GM18909 (cell line): ENCODE data around the gene EHF.
"Not testable (repeated sequence)": the region's sequence is repeated elsewhere in the genome, so short reads cannot be mapped to it uniquely, and the experiment has no call there.

Experiments used
- ATAC-seq: cut with Tn5 transposase; IDR thresholded peaks from one replicate; pipeline ENCODE4 v1.9.1; 2021; ENCODE audit warnings: mild to moderate bottlenecking; ENCODE audit not compliant: unreplicated experiment, poor library complexity

EHF gene

GRCh38 chr11:34620820-34621792 is at the start of gene EHF:
Gene EHF, plus strand, starts transcription at chr11:34621093. Its CDS starts 21,538 bp downstream, at chr11:34642631.
- no peak for ATAC-seq

- ATAC-seq, result no peak
These were observed 47.4 kb upstream of the EHF start for GRCh38 chr11:34573537-34573936.

- no peak for ATAC-seq
These were observed 45.6 kb upstream of the EHF start for GRCh38 chr11:34575261-34575660.

- no peak for ATAC-seq
These were observed 45.2 kb upstream of the EHF start for GRCh38 chr11:34575671-34576070.

GRCh38 chr11:34576331-34576730 is 44.6 kb upstream of the EHF start:
- ATAC-seq, result no peak

- no peak for ATAC-seq
These were observed 37.1 kb upstream of the EHF start for GRCh38 chr11:34583818-34584217.

GRCh38 chr11:34585304-34585734 is 35.6 kb upstream of the EHF start:
- no peak for ATAC-seq

GRCh38 chr11:34585735-34586487 is 35.0 kb upstream of the EHF start:
- ATAC-seq, result peak; percentile 79

- ATAC-seq, result no peak
These were observed 34.2 kb upstream of the EHF start for GRCh38 chr11:34586488-34587281.

GRCh38 chr11:34587282-34587677 is 33.6 kb upstream of the EHF start:
- ATAC-seq, result no peak

- no peak for ATAC-seq
These were observed 32.9 kb upstream of the EHF start for GRCh38 chr11:34588023-34588422.

GRCh38 chr11:34588701-34589100 is 32.2 kb upstream of the EHF start:
- no peak for ATAC-seq

- not testable (repeated sequence) for ATAC-seq
These were observed 31.7 kb upstream of the EHF start for GRCh38 chr11:34589177-34589576.

- ATAC-seq, result no peak
These were observed 27.8 kb upstream of the EHF start for GRCh38 chr11:34593085-34593484.

GRCh38 chr11:34594603-34595002 is 26.3 kb upstream of the EHF start:
- no peak for ATAC-seq

GRCh38 chr11:34595391-34595790 is 25.5 kb upstream of the EHF start:
- no peak for ATAC-seq

- ATAC-seq, result no peak
These were observed 24.8 kb upstream of the EHF start for GRCh38 chr11:34595960-34596644.

- peak; percentile 64 for ATAC-seq
These were observed 21.4 kb upstream of the EHF start for GRCh38 chr11:34599406-34599945.

GRCh38 chr11:34600339-34601084 is 20.4 kb upstream of the EHF start:
- ATAC-seq, result peak; percentile 51
